HG03439 (cell line): ENCODE measurements around the gene SEC14L1.

ENCODE experiments used
- ATAC-seq: cut with Tn5 transposase; IDR thresholded peaks from one replicate; pipeline ENCODE4 v1.9.1; 2021; ENCODE audit warnings: mild to moderate bottlenecking, moderate library complexity; ENCODE audit not compliant: unreplicated experiment

Gene SEC14L1

DNA sequence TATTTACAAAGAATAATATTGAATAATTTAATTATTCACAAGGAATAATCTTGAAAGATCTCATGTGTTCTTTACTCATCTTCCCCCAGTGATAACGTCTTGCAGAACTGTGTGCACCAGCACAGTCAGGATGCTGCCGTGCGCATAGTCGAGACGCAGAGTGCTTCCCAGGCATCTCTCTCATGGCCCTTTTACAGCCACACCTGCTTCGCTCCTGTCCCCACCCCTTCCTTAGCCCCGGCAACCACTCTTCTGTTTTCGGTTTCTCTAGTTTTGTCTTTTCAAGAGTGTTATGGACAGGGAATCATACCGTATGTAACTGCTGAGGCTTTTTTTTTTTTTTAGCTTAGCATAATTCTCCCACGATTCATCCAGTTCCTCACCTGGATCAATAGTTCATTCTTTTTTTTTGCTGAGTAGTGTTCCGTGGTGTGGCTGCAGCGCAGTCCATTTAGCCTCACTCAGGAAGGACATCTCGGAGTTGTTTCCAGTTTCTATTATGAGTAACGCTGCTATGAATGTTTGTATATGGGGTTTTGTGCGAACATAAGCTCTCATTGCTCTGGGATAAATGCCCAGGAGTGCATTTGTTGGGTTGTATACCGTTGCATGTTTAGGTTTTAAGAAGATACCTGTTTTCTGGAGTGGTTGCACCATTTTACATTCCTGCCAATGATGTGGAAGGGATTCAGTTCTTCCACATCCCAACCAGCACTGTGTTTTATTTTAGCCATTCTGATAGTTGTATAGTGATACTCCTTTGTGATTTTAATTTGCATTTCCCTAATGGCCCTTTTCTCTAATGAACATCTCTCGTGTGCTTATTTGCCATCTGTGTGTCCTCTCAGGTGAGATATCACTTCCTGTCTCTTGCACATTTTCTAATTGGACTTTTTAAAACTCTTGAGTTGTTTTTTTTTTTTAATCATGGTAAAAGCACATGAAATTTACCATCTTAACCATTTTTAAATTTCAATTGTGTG, 47.6 kb downstream of the SEC14L1 start:
- ATAC-seq = no peak

- ATAC-seq = no peak
These were observed 48.4 kb downstream of the SEC14L1 start for GRCh38 chr17:77189148-77189547.

DNA sequence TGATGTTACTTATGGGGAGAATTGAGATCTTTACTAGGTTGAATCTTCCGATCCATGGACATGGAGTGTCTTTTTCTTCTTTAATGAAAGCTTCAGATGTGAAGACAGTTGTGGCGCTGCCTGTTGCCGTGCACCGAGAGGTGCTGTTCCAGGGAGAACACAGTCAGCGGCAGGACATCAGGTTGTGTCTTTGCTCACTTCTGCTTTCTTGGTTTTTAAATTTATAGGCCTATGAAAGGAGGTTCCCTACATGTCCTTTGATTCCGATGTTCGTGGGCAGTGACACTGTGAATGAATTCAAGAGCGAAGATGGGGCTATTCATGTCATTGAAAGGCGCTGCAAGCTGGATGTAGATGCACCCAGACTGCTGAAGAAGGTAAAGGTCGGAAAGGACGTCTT, 49.8 kb downstream of the SEC14L1 start:
- no peak for ATAC-seq

DNA sequence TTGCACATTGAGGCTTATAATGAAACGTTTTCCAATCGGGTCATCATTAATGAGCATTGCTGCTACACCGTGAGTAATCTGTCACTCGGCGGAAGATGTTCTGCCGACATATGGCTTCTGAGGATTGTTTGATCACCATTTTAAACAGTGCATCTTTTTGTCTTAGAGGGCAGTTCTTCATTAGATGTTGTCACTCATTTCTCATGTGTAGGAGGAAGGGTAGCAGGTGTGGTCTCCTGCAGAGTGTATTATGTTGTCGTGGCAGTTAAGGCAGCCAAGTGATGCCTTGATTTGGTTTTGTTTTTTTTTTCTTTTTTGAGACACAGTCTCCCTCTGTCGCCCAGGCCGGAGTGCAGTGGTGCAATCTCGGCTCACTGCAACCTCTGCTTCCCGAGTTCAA, 50.5 kb downstream of the SEC14L1 start:
- ATAC-seq = no peak

DNA sequence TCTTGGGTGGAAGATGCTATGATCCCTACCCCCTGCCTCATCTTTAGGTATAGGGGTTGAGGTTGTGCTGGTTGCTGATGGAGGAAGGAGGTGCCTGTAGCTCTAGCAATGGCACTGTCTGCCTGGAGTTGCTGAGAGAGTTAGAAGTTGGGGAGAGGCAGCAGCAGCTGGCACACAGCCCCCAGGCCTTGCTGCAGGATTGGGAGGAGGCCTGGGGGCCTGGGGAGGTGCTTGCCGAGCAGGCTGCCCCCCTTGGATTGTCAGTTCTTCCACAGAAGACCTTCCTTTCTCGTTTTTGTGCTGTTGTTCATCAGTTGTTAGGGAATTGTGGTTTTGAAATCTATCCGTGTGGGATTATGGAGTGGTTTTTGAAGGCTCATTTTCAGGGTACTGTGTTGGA, 52.9 kb downstream of the SEC14L1 start:
- ATAC-seq = no peak

DNA sequence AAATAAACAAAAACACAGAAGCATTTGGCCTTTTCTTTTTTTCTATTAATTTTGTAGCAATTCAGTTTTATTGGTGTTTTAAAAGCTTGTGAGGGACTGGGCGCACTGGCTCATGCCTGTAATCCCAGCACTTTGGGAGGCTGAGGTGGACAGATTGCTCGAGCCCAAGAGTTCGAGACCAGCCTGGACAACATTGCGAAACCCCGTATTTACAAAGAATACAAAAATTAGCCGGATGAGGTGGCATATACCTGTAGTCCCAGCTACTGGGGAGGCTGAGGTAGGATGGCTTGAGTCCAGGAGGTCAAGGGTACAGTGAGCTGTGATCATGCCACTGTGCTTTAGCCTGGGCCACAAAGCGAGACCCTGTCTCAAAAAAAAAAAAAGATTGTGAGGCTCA, 53.4 kb downstream of the SEC14L1 start:
- ATAC-seq = no peak

- ATAC-seq = no peak
These were observed 55.5 kb downstream of the SEC14L1 start for GRCh38 chr17:77196251-77196650.

DNA sequence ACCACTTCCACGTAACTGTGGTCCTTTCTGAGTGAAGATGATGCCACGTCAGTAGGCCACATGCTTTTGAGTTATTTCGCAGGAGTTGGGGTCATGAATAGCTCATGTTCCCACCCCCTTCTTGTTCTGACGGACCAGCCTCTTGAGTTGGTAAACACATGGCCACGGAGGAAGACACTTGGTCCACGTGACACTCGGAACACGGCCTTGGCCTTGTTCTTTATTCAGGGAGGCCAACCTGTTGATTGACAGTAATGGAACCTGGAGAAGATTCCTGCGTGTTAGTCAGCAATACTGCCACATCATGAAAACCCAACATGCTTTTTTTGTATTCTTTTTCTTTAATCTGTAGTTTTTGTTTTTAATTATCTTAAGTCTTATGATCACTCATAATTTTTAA, 56.3 kb downstream of the SEC14L1 start:
- no peak for ATAC-seq

DNA sequence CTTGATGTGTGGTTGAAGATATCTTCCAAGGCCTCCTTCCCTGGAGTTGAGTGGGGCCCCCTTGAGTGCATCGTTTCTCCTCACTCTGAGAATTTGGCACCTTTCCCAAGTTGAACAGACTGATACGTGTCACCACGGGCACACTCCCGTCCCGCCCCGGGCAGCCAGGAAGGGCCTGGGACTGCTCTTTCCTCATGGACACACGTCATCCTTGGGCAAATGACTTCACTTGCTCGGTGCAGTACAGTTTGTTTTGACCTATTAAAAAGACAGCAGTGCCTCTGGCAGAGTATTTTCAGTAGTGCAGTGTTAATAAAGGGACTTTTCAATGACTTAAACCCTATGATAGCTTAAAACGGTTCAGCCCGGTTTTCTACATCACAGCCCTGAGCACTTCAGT, 59.9 kb downstream of the SEC14L1 start:
- ATAC-seq = no peak

- no peak for ATAC-seq
These were observed 62.7 kb downstream of the SEC14L1 start for GRCh38 chr17:77203436-77203835.

DNA sequence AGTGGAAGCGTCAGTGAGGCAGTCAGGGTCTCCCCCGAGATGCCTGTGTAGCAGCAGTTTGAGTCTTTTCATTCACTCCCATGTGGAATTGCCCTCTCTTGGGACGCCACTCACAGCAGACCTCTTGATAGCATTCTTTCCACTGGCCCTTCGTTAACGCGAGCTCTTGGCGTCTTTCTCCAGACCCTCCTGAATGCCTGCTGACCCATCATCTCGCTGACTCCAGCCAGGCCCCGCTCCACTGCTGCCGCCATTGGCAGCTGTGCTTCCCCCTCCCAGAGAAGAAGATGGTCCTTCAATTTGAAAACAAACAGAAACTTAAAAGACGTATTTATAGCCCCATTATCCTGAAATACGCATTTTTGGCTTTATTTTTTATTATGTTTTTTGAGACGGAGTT, 63.1 kb downstream of the SEC14L1 start:
- no peak for ATAC-seq

DNA sequence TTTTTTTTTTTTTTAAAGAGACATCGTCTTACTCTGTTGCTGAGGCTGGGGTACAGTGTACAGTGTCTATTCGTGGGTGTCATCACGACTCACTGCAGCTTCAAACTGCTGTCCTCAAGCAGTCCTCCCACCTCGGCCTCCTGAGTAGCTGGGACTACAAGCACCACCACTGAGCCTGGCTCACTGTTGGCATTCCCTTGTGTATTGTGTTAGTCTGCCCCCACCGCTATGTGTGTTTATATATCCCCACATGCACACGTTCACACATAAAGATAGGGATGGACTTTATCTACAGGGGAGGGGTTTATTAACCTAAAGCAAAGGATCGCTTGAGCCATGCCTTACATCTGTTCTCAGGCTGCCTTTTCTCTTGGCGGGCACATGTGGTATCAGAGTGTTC, 63.8 kb downstream of the SEC14L1 start:
- no peak for ATAC-seq

GRCh38 chr17:77205396-77206125, 64.8 kb downstream of the SEC14L1 start:
- ATAC-seq = no peak

GRCh38 chr17:77206158-77206956, 65.6 kb downstream of the SEC14L1 start:
- ATAC-seq = no peak

DNA sequence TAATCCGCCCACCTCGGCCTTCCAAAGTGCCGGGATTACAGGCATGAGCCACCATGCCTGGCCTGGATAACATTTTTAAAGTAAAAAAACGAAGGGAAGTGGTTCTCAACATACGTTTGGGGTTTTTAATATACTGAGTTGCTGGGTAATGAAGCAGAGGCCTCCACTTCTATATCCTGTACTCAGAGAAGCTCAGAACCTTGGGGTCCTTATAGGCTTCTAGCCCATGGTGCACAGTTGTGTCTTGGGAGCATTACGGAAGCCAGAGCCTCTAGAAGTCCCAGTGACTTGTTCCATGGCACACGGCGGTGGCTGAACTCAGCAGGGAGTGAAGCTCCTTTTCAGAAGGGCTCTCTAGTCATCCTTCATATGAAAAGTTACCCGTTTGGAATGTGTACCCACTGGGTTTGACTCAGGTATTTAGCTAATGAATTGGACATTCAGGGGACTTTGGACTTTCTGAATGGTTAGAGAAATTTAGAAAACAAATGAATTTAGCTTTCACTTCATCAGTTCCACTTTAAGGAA, 67.0 kb downstream of the SEC14L1 start:
- no peak for ATAC-seq

DNA sequence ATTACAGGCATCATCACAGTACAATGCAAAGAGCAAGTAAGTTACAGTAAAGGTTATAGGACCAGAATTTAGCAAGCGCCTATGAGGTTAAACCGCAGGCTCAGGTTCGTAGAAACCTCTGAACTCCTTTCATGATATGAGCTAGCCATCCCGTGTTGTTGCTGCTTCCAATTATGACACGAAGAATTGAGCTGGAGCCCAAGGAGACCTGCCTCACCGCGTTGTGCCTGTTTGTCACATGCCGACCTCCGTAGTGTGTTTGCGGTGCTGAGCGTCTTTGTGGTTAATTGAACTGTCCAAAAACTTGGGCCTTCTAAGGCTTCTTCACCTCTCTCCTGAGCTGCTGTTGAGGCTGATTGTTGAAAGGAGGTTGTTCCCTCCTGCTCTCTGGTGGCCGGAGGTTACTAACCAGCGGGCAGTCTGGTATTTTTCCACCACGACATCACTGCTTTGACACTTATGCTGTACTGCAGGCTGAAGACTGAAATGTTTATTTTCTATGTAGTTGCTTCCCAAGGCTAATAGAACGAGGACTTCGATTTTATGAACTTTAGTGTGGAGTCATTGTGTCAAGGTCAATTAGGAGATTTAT, 67.5 kb downstream of the SEC14L1 start:
- no peak for ATAC-seq

DNA sequence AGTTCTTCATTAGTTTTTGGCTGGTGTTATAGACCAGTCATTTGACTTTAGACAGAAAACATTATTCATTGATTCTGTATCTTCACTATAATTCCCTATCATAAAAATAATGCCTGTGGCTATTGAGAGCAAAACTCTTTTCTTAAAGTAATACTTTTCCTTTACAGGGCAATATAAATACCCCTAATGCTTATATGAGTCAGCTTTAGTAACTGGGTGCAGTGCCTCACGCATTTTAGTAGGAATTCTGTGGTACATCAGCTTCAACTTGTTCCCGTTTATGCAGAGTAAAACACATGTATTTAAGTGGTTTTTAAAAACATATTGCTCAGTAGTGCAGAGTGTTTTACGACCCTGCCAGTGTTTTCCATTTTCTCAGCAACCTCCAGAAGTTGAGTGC, 68.1 kb downstream of the SEC14L1 start:
- no peak for ATAC-seq

DNA sequence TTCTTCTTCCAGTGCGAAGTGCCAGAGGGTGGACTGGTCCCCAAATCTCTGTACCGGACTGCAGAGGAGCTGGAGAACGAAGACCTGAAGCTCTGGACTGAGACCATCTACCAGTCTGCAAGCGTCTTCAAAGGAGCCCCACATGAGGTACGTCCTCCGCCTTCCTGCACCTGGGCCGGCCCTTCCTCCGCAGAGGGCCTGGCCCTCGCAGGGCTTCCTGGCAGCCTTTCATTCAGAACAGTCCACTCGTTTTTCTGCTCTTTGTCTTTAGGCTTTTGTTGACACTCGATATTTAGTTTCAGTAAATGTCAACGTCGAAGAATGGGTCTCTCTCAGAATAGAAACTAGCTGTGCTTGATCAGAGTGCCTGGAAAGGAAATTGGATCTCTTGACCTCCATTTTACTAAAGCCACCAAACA, 68.6 kb downstream of the SEC14L1 start:
- ATAC-seq = no peak

DNA sequence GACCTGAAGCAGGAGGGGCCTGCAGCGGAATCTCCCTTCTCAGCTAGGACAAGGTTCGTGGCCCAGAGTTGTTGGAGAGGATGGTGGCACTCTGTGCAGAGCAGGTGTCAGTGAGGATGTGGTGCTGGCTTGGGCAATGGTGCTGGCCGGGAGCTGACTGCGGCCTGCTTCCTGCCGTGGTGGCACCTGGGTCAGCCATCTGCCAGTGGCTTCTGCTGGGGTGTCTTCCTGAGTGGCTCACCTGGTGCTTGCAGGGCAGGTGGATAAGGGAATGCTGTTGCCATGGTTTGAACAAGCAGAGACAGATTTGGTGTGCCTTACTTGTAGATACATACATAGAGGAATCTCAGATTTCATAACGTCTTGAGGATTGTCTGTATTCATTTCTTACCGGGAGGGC, 69.6 kb downstream of the SEC14L1 start:
- no peak for ATAC-seq

DNA sequence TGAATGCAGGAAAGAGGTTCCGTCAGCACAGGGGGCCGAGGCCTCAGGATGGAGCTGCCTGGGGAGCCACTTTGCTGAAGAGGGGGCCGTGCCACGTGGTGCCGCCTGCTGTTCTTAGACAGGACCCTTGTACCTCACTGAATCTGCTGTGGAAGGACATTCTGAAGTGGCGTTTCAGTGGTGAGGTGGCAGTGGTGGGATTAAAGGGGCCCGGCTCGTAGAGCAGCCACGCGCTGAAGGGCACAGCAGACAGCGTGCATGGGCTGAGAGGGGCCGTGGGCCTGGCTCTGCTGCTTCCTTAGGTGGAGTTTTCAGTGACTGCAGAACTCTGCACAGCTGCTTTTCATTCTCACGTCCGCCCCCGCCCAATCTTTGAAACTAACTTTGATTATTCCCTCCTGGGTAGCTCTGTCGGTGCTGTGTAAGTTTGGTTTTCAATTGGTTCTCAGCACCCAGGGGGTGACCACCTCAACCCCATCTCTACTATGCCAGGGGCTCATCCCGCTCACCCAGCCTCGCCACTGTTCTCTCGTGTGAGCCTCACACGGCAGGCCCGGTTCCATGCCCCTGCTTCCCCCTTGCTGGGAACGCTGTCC, 70.3 kb downstream of the SEC14L1 start:
- no peak for ATAC-seq
